HS-27A (cell line): ENCODE data around the gene GPSM1.

Experiments used
- DNase-seq: peaks from one replicate; pipeline ENCODE4 v3.0.0-alpha.2; 2012; ENCODE audit warnings: low read depth, missing footprints

The GPSM1 gene, protein sequence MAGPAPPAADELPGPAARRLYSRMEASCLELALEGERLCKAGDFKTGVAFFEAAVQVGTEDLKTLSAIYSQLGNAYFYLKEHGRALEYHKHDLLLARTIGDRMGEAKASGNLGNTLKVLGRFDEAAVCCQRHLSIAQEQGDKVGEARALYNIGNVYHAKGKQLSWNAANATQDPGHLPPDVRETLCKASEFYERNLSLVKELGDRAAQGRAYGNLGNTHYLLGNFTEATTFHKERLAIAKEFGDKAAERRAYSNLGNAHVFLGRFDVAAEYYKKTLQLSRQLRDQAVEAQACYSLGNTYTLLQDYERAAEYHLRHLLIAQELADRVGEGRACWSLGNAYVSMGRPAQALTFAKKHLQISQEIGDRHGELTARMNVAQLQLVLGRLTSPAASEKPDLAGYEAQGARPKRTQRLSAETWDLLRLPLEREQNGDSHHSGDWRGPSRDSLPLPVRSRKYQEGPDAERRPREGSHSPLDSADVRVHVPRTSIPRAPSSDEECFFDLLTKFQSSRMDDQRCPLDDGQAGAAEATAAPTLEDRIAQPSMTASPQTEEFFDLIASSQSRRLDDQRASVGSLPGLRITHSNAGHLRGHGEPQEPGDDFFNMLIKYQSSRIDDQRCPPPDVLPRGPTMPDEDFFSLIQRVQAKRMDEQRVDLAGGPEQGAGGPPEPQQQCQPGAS

DNA sequence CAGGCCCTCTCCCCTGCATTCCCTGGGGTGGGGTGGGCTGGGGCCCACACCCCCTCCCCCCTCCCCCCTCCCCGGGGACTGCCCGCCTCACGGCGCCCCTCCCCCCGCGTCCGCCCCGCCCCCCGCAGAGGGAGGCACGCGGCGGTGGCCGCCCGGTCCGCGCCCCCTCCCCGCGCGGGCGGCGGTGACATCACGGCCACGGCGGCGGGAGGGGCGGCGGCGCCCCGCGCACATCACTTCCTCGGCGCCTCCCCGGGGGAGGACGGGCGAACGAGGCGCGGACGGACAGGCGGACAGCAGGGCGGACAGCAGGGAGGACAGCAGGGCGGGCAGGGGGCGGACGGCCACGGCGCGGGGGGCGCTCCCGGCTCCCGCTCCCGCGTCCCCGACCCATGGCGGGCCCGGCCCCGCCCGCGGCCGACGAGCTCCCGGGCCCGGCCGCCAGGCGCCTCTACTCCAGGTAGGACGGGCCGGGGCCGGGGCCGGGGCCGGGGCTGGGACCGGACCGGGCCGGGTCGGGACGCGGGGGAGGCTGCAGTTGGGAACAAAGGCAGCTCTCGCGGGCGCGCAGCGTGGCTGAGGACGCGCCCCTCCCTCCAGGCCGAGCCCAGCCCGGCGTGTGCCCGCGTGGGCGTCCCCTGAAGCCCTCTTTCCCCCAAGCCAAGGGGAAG is at the start of gene GPSM1:
GPSM1 (plus strand) TSS at position 236 of the 671 bp plus-strand sequence; CDS start at position 393, 157 bp downstream.
- DNase-seq, result no peak

- no peak for DNase-seq
Measured at GRCh38 chr9:136277746-136278145, 49.6 kb upstream of the GPSM1 start.

DNA sequence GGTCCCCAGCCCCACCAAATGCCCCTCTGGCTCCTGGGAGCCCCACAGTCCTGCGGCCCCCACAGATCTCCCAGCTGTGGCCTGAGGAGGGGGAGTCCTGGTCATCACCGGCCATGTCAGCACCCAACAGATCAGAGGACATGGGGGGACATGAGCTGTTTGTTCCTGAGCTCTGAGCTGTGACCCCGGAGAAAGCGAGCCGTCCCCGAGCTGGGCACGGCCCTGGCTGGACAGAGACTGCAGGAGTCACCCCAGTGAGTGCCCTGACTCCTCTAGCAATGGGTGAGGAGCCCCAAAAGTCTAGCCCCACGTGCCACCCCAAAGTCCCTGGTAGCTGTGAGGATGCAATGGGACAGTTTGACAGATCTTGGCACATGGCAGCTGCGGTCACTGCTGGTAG is 49.1 kb upstream of the GPSM1 start:
- no peak for DNase-seq

DNA sequence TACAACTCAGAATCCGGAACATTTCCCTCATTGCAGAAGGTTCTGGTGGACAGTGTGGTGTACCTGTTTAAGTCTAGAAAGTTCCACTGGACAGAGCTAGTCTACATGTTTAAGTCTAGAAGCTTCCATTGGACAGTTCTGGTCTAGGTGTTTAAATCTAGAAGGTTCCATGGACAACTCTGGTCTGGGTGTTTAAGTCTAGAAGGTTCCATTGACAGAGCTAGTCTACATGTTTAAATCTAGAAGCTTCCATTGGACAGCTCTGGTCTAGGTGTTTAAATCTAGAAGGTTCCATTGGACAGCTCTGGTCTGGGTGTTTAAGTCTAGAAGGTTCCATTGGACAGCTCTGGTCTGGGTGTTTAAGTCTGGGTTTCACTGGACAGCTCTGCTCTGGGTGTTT is 48.4 kb upstream of the GPSM1 start:
- DNase-seq, result no peak

- DNase-seq, result no peak
Measured at GRCh38 chr9:136279471-136279870, 47.9 kb upstream of the GPSM1 start.

DNA sequence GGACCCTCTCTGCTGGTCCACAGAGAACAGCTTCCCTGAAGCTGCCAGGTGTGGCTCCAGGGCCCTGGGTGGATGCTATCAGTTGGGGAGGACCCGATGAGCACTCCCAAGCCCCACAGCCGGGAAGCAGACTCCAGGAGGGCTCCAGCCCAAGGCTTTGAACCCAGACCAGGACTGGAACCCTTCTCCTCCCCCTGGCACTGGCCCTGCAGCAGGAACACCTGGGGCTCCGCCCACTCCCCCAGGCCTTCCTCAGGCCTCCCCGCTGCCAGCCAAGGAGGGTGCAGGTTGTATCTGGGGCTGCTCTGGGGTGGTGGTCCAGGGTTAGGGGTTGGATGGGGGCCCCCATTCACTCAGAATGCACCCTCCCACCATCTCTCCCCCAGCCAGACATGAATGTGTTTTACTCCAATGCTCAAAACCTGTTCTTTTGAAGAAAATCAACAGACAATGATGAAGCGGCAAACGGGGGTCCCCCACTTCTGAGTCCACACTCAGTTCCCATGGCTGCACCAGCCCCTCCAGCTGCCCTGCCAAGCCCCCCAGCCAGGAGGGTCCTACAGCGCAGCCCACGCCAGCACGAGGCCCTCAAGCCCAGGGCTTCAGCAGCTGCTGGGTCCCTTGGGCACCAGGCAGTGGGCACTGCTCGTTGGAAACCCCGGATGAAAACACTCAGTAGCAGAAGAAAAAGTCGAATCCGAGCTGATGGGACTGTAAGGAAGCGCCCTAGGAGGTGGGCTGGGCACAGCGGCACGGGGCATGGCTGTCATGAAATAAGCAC is 46.6 kb upstream of the GPSM1 start:
- no peak for DNase-seq

- no peak for DNase-seq
Measured at GRCh38 chr9:136281421-136282271, 45.7 kb upstream of the GPSM1 start.

GRCh38 chr9:136282272-136282861 is 45.0 kb upstream of the GPSM1 start:
- DNase-seq, result no peak

DNA sequence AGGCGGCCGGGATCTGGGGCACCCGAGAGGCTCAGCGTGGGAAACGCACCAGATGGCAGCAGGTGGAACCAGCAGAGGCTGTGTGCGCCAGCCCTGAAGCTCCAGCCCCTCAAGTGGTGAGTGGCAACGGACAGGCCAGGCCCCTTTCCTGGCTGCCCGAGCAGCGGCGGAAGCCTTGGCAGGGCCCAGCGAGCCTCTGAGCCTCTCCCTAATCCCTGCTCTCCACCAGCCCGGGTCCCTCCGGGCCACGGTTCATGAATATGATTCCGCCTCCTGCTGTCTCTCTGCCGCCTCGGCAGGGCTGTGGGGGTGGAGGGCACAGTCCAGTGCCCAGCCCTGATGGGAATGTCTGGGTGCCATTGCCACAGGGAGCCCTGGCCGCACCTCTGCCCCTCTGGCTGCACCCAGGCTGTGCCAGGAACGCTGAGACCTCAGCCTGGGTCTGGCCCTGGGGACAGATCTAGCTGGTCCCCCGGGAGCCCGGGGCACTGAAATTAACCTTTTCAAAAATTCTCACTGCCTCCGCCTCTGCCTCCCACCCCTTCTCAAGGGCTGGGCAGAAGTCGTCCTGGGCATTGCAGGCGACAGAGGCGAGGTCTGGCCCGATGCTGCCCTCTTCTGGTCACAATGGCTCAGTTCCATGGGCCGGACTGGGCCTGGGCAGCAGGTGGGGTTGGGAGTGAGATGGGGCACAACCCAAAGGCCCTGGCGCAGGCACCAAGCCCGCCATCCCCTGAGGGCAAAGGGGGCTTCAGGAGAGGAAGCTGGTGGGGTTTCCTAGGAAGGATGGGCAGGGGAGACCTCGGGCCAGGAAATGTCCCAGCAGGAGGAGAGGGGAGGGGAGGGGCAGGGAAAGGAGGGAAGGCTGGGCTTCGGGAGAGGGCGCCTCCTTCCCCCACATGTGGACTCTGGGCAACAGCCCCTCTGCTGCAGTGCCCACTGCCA is 43.8 kb upstream of the GPSM1 start:
- DNase-seq, result peak; percentile 17

GRCh38 chr9:136284311-136284710 is 43.0 kb upstream of the GPSM1 start:
- DNase-seq, result no peak

DNA sequence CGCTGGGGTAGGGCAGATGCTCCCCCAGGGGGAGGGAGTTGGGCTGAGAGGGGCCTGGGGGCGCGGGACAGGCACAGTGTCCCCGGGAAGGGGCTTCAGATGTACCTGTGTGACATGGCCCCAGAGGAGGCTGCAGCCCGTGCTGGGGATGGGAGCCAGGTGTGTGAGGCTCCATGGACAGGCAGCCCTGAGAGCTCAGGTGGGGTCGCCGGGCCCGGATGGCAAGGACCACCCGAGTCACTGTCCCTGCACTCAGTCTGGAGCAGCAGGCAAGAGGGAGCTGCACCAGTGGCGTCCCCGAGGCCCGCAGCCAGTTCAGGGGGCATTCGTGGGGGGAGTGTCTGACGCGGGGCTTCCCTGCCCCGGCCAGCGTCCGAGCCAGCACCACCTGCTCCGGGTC is 42.4 kb upstream of the GPSM1 start:
- DNase-seq, result no peak

GRCh38 chr9:136285501-136286358 is 41.6 kb upstream of the GPSM1 start:
- no peak for DNase-seq

GRCh38 chr9:136286359-136286986 is 40.9 kb upstream of the GPSM1 start:
- no peak for DNase-seq

DNA sequence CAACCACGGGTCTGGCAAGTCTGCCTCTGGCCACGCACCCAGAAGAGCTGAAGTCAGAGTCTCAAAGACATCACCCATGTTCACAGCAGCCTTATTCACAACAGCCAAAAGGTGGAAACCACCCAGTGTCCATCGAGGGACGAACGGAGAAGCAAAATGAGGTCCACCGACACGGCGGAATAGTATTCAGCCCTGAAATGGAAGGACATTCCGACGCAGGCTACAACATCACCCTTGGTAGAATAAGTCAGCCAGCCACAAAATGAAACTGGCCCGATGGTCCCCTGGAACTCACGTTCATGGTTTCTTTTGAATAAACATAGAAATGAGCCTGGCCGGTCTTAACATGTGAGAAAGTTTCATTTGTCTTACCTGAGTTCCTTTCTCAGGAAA is 40.4 kb upstream of the GPSM1 start:
- DNase-seq, result no peak

- no peak for DNase-seq
Measured at GRCh38 chr9:136287960-136288753, 39.2 kb upstream of the GPSM1 start.

- no peak for DNase-seq
Measured at GRCh38 chr9:136289651-136290507, 37.5 kb upstream of the GPSM1 start.
